Nephron (organoid): Measurements from ENCODE around the gene DNMT1.

Source experiments
- H3K27ac Mint-ChIP-seq, 3 experiments: 2 replicates each; pipeline ENCODE4 v1.8.0; 2020; ENCODE audit warnings: mixed read lengths in 3 of 3, mild to moderate bottlenecking in 2 of 3, moderate library complexity in 1 of 3
- H3K27me3 Mint-ChIP-seq: 2 replicates; pipeline ENCODE4 v1.8.0; 2021; ENCODE audit warnings: low read depth, mild to moderate bottlenecking, moderate library complexity, mixed read lengths
- H3K36me3 Mint-ChIP-seq: 2 replicates; pipeline ENCODE4 v1.8.0; 2020; ENCODE audit warnings: low read depth, mixed read lengths
- H3K4me1 Mint-ChIP-seq: 2 replicates; pipeline ENCODE4 v1.8.0; 2020; ENCODE audit warnings: mixed read lengths
- H3K4me3 Mint-ChIP-seq, 3 experiments: 2 replicates each; pipeline ENCODE4 v1.8.0; 2020; ENCODE audit warnings: mild to moderate bottlenecking in 3 of 3, mixed read lengths in 3 of 3, moderate library complexity in 2 of 3
- H3K9me3 Mint-ChIP-seq: 2 replicates; pipeline ENCODE4 v1.8.0; 2020; ENCODE audit warnings: mixed read lengths
- CTCF ChIP-seq, 3 experiments: fragments of 200-600 bp; sonication (generic); IDR thresholded peaks; one replicate each; pipeline ENCODE4 v1.5.0; 2021; ENCODE audit warnings: antibody characterized with exemption in 3 of 3; ENCODE audit not compliant: unreplicated experiment in 3 of 3

The DNMT1 gene

GRCh38 chr19:10091895-10092641, 102.7 kb downstream of the DNMT1 start:
- no peak overlapping the region for H3K4me3 Mint-ChIP-seq
- H3K36me3 Mint-ChIP-seq = peaks cover 23% of the 10 kb centered on the region
- no peaks in the 10 kb centered on the region for H3K4me1 Mint-ChIP-seq
- no peak for TF ChIP-seq CTCF (IDR thresholded peaks at IDR 0.05; ENCODE audit: unreplicated experiment in 3 of 3)
- H3K9me3 Mint-ChIP-seq = peaks cover 7% of the 10 kb centered on the region
- H3K27ac Mint-ChIP-seq = no peak overlapping the region
- H3K27me3 Mint-ChIP-seq = peaks cover 11% of the 10 kb centered on the region

GRCh38 chr19:10091370-10091687, 103.4 kb downstream of the DNMT1 start:
- no peak for TF ChIP-seq CTCF (IDR thresholded peaks at IDR 0.05; ENCODE audit: unreplicated experiment in 3 of 3)
- peaks cover 23% of the 10 kb centered on the region for H3K36me3 Mint-ChIP-seq
- peaks cover 11% of the 10 kb centered on the region for H3K27me3 Mint-ChIP-seq
- peaks cover 7% of the 10 kb centered on the region for H3K9me3 Mint-ChIP-seq
- no peaks in the 10 kb centered on the region for H3K4me1 Mint-ChIP-seq
- H3K4me3 Mint-ChIP-seq = no peak overlapping the region
- no peak overlapping the region for H3K27ac Mint-ChIP-seq

GRCh38 chr19:10089801-10090375, 104.9 kb downstream of the DNMT1 start:
- Mint-ChIP-seq H3K4me3 (peak overlapping the region in 2 of 3 experiments; percentile 36 to 40), H3K36me3 (peaks cover 23% of the 10 kb centered on the region), H3K4me1 (no peaks in the 10 kb centered on the region), H3K9me3 (peaks cover 7% of the 10 kb centered on the region), H3K27ac (no peak overlapping the region), H3K27me3 (peaks cover 21% of the 10 kb centered on the region)
- no peak for TF ChIP-seq CTCF (IDR thresholded peaks at IDR 0.05; ENCODE audit: unreplicated experiment in 3 of 3)

- H3K27ac Mint-ChIP-seq = no peak overlapping the region
- no peaks in the 10 kb centered on the region for H3K4me1 Mint-ChIP-seq
- H3K27me3 Mint-ChIP-seq = peaks cover 27% of the 10 kb centered on the region
- H3K4me3 Mint-ChIP-seq = no peak overlapping the region
- H3K36me3 Mint-ChIP-seq = peaks cover 23% of the 10 kb centered on the region
- TF ChIP-seq CTCF (IDR thresholded peaks at IDR 0.05; ENCODE audit: unreplicated experiment in 3 of 3) = no peak
- H3K9me3 Mint-ChIP-seq = peaks cover 7% of the 10 kb centered on the region
These were observed 105.7 kb downstream of the DNMT1 start for GRCh38 chr19:10088949-10089554.

GRCh38 chr19:10087296-10088061, 107.3 kb downstream of the DNMT1 start:
- H3K9me3 Mint-ChIP-seq = peaks cover 3% of the 10 kb centered on the region
- peak overlapping the region; percentile 66 to 88 (median 73) for H3K4me3 Mint-ChIP-seq
- H3K27me3 Mint-ChIP-seq = peaks cover 34% of the 10 kb centered on the region
- H3K36me3 Mint-ChIP-seq = peaks cover 17% of the 10 kb centered on the region
- H3K4me1 Mint-ChIP-seq = no peaks in the 10 kb centered on the region
- TF ChIP-seq CTCF (IDR thresholded peaks at IDR 0.05; ENCODE audit: unreplicated experiment in 3 of 3) = no peak
- H3K27ac Mint-ChIP-seq = peak overlapping the region in 1 of 3 experiments; percentile 58
